Measurements from ENCODE around the gene GPD1L. TPM values are rescaled to one million over a fixed set of nuclear protein-coding genes. Genes with fewer than 3 reads are reported as not detected.

GPD1L gene
- total RNA-seq, 1 donor, result 5.9 TPM

- DNase-seq (ENCODE audit: low read depth in 2 of 3, low spot score in 2 of 3), result no peak
These were observed 110.9 kb downstream of the GPD1L start for GRCh38 chr3:32217339-32217738.

Other genes starting within 250 kb of the GPD1L start
- gene OSBPL10, start 125.4 kb upstream of the GPD1L start, total RNA-seq, result 0.81 TPM
- gene ZNF860, start 124.9 kb upstream of the GPD1L start, total RNA-seq, result under 0.01 TPM
- 2.2 TPM for gene CMTM8, start 132.1 kb downstream of the GPD1L start, total RNA-seq